ENCODE results near the gene WT1. TPM values are rescaled to one million over a fixed set of nuclear protein-coding genes. Genes with fewer than 3 reads are reported as not detected.

The WT1 gene
- total and polyA plus RNA-seq, 2 of the 8 experiments (the other 6 are each of a cell fraction or from before 2014, with no cell fraction given), result 0.05 to 0.17 TPM

DNA sequence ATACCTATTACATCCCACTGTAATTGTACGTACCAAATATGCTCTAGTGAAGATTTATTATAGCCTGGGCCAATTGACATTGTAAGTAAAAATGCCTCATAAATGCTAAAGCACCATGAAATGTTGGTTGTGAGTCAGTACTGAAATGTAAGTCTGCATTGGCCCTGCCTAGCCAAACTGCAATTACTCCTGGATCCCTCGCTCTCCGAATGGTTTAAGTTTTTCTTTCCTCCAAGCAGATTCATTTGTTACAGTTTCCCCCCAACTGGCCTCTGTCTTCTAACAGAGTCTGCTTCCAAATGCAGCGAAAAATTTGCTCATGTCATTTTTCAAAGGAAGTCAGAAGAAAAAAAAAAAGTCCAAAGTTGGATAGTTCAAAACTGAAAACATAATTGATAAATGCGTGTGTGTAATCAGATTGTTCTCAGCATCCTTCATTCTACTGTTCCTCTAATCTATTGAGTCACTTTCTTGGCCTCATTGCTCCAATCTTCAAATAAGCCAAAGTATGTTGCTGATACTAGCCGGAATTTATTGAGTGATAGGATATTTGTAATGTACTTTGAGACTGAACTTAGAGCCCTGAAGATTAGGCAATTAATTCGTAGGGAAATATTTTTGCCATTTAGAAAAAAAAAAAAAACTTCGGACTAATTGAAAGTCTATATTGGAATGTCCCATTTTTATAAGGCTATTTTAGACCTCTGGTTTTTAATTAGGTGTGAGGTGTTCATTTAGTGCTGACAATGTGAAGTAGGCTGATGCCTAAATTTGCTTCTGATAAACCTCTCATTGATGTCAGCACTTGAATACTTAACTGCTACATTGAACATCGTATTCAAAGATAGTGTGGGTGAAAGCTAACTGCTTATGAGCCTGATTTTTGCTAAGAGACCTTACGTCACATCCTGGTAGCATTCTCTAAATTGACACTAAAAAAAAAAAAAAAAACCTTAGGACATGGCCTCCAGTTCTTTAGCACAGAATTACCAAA lies 93.4 kb downstream of the WT1 start:
- no peak for TF ChIP-seq POLR2AphosphoS5 (IDR thresholded peaks at IDR 0.05; ENCODE audit: low read depth, low read length)
- TF ChIP-seq ATF2 (IDR thresholded peaks at IDR 0.05; ENCODE audit: low read length), result no peak
- TF ChIP-seq CHD1 (IDR thresholded peaks at IDR 0.05; ENCODE audit: low read depth, low read length), result no peak
- no peak for TF ChIP-seq CEBPB (IDR thresholded peaks at IDR 0.05; ENCODE audit: low read depth, low read length)
- TF ChIP-seq CHD2 (IDR thresholded peaks at IDR 0.05; ENCODE audit: low read length), result no peak
- no peak for TF ChIP-seq CREB1 (IDR thresholded peaks at IDR 0.05)
- no peak for TF ChIP-seq POU5F1 (IDR thresholded peaks at IDR 0.05; ENCODE audit: low read depth, low read length)
- Histone ChIP-seq H3K4me3 (ENCODE audit: extremely low read depth in 1 of 4, insufficient read depth in 2 of 4, low read depth in 3 of 4, low read length in 4 of 4) (no peak overlapping the region), H2AK5ac (ENCODE audit: low read depth, low read length) (no peak overlapping the region), H3K23me2 (ENCODE audit: low read depth, low read length) (no peaks in the 10 kb centered on the region), H3K79me2 (ENCODE audit: control insufficient read depth in 1 of 2, insufficient read depth in 2 of 2, low read length in 2 of 2) (no peaks in the 10 kb centered on the region), H3K27me3 (replicated peaks in 1 of 4; ENCODE audit: control insufficient read depth in 3 of 4, extremely low read depth in 1 of 4, insufficient read depth in 3 of 4, low read length in 3 of 4) (no peaks in the 10 kb centered on the region; a peak in 1 of 7 replicates), H2BK120ac (replicated peaks; ENCODE audit: low read depth, low read length) (no peak overlapping the region), H3K4ac (replicated peaks; ENCODE audit: insufficient read length, low read depth, low read length) (no peak overlapping the region), H3K9me3 (ENCODE audit: insufficient read depth in 2 of 2, low read depth in 1 of 2, low read length in 1 of 2) (no peaks in the 10 kb centered on the region), H4K91ac (replicated peaks; ENCODE audit: insufficient read length, low read length) (no peak overlapping the region), H3K36me3 (ENCODE audit: control insufficient read depth in 2 of 4, insufficient read depth in 4 of 4, low read length in 3 of 4) (no peaks in the 10 kb centered on the region), H3K27ac (ENCODE audit: low read depth, low read length) (no peak overlapping the region), H3K14ac (ENCODE audit: insufficient read length) (no peak overlapping the region), H4K8ac (ENCODE audit: extremely low read depth, insufficient read depth, low read length) (no peak overlapping the region), H3K4me1 (replicated peaks in 1 of 4; ENCODE audit: control insufficient read depth in 3 of 4, insufficient read depth in 4 of 4, low read length in 3 of 4) (no peaks in the 10 kb centered on the region), H4K20me1 (replicated peaks in 1 of 2; ENCODE audit: control insufficient read depth in 1 of 2, insufficient read depth in 2 of 2, low read length in 2 of 2) (no peaks in the 10 kb centered on the region), H2BK15ac (ENCODE audit: low read length) (no peak overlapping the region), H2BK20ac (ENCODE audit: low read length) (no peak overlapping the region), H3K18ac (ENCODE audit: extremely low read depth, low read length) (no peak overlapping the region), H3K56ac (replicated peaks; ENCODE audit: insufficient read length, low read depth, low read length) (no peak overlapping the region), H4K5ac (ENCODE audit: insufficient read length, low read depth, low read length) (no peak overlapping the region), H2BK12ac (ENCODE audit: low read depth, low read length) (no peak overlapping the region), H3K9ac (replicated peaks in 1 of 4; ENCODE audit: extremely low read depth in 1 of 4, low read depth in 3 of 4, low read length in 3 of 4) (no peak overlapping the region), H2AFZ (ENCODE audit: low read length) (no peak overlapping the region), H3K79me1 (ENCODE audit: low read depth, low read length) (no peaks in the 10 kb centered on the region), H2BK5ac (ENCODE audit: low read depth, low read length) (no peak overlapping the region), H3K4me2 (ENCODE audit: insufficient read depth in 1 of 2, low read depth in 2 of 2, low read length in 2 of 2) (no peak overlapping the region), H3K23ac (ENCODE audit: insufficient read length) (no peak overlapping the region)
- FAIRE-seq, result no peak
- ChIA-PET POLR2A (ENCODE audit: partially characterized antibody) (no interaction called here), CTCF (ENCODE audit: partially characterized antibody) (interaction anchor here (0.6 to 8.8 kb wide), 4 partner anchors 7 to 32 kb away, joined by 3 to 125 read pairs (median 14); no protein-coding TSS in a partner anchor)
- no peak for DNase-seq (ENCODE audit: low read depth in 1 of 2, low spot score in 2 of 2)
- WGBS, 2 experiments (ENCODE audit: extremely low coverage in 1 of 2, insufficient coverage in 1 of 2, insufficient read length in 1 of 2, insufficient replicate concordance in 2 of 2, low coverage in 1 of 2, low lambda C conversion rate in 2 of 2, missing lambda C conversion rate in 1 of 2), result 93% methylated on average over 10 of the region's 10 CpGs; no CpG with 5 or more reads in 1 of the 2 experiments

Data from H1 (cell line).